ENCODE data around the gene MTTP. TPM values are rescaled to one million over a fixed set of nuclear protein-coding genes. Genes with fewer than 3 reads are reported as not detected.

MTTP gene
- total and polyA plus RNA-seq, 12 donors = 0.23 to 5.9 (median 3.0) TPM

- WGBS, 2 donors = 94 to 98% methylated on average over 2 of the region's 2 CpGs
- Histone ChIP-seq H3K9me3 (no peaks in the 10 kb centered on the region), H3K27me3 (no peaks in the 10 kb centered on the region), H3K4me3 (no peak overlapping the region), H3K27ac (no peak overlapping the region), H3K4me1 (no peaks in the 10 kb centered on the region), H3K36me3 (peaks cover 0 to 86% (median 0%) of the 10 kb centered on the region in 9 donors)
- no peak for ATAC-seq
- no peak for DNase-seq
- no peak for TF ChIP-seq CTCF (IDR thresholded peaks at IDR 0.05)
- intact Hi-C loops (cut with DNase I) = loop anchor here in 2 of 10 donors (2.0 to 10.0 kb wide), 2 partner anchors 22 to 322 kb away; partner anchors contain the start of gene MTTP (in 1 of the 2)
Measured at GRCh38 chr4:99552872-99553271, 21.8 kb upstream of the MTTP start.

GRCh38 chr4:99563310-99564186 lies 11.1 kb upstream of the MTTP start, which contains the start of gene TRMT10A:
TRMT10A (minus strand) TSS chr4:99564039; CDS start chr4:99559338, 4,701 bp downstream.
- WGBS, 2 donors = 0% methylated on average over 48 of the region's 48 CpGs
- peak in 3 of 9 donors; percentile 13 to 25 (median 17) for TF ChIP-seq CTCF (IDR thresholded peaks at IDR 0.05)
- peak within 1 kb of the TSS; percentile 86 to 97 (median 94) for H3K27ac ChIP-seq
- H3K9me3 ChIP-seq = no peaks in the 10 kb centered on the region
- peaks cover 0 to 15% (median 6%) of the 10 kb centered on the region in 9 donors for H3K4me1 ChIP-seq
- ATAC-seq (peak; percentile 97 to 99 (median 99)), DNase-seq (peak; percentile 96 to 98)
- H3K4me3 ChIP-seq = peak within 1 kb of the TSS; percentile 32 to 70 (median 64)
- peaks cover 0 to 14% (median 0%) of the 10 kb centered on the region in 7 donors for H3K27me3 ChIP-seq
- H3K36me3 ChIP-seq = peaks cover 0 to 3% (median 0%) of the 10 kb centered on the region in 9 donors
- intact Hi-C loops (cut with DNase I) = loop anchor here in 9 of 10 donors (1.0 to 10.0 kb wide), 18 partner anchors 81 to 566 kb away; partner anchors contain the start of genes DNAJB14 (in 5 of the 9), LAMTOR3 (in 5 of the 9), H2AZ1 (in 3 of the 9) and METAP1 (in 1 of the 9)

GRCh38 chr4:99564921-99565320 lies 9.7 kb upstream of the MTTP start:
- H3K4me1 ChIP-seq = peaks cover 0 to 15% (median 6%) of the 10 kb centered on the region in 9 donors
- no peak overlapping the region for H3K4me3 ChIP-seq
- no peaks in the 10 kb centered on the region for H3K9me3 ChIP-seq
- H3K27ac ChIP-seq = peak overlapping the region in 6 of 10 donors; percentile 86 to 97 (median 94)
- no peak for DNase-seq
- TF ChIP-seq CTCF (IDR thresholded peaks at IDR 0.05) = no peak
- H3K27me3 ChIP-seq = peaks cover 0 to 28% (median 0%) of the 10 kb centered on the region in 7 donors
- intact Hi-C loops (cut with DNase I) = loop anchor here in 9 of 10 donors (2.0 to 10.0 kb wide), 15 partner anchors 80 to 568 kb away; partner anchors contain the start of genes LAMTOR3 (in 5 of the 9), DNAJB14 (in 4 of the 9), H2AZ1 (in 2 of the 9) and METAP1 (in 1 of the 9)
- H3K36me3 ChIP-seq = no peaks in the 10 kb centered on the region
- no peak for ATAC-seq

- WGBS, 2 donors = 16 to 20% methylated on average over 1 of the region's 1 CpG
- no peak overlapping the region for H3K4me3 ChIP-seq
- DNase-seq (no peak), ATAC-seq (no peak)
- peaks cover 0 to 8% (median 0%) of the 10 kb centered on the region in 9 donors for H3K4me1 ChIP-seq
- H3K27ac ChIP-seq = no peak overlapping the region
- no peaks in the 10 kb centered on the region for H3K36me3 ChIP-seq
- H3K9me3 ChIP-seq = no peaks in the 10 kb centered on the region
- H3K27me3 ChIP-seq = peaks cover 0 to 67% (median 0%) of the 10 kb centered on the region in 7 donors
- intact Hi-C loops (cut with DNase I) = no loop called here
- no peak for TF ChIP-seq CTCF (IDR thresholded peaks at IDR 0.05)
Measured at GRCh38 chr4:99571883-99572282, 2.7 kb upstream of the MTTP start.
